ENCODE data around the gene PPP1R1A.

The PPP1R1A gene

DNA sequence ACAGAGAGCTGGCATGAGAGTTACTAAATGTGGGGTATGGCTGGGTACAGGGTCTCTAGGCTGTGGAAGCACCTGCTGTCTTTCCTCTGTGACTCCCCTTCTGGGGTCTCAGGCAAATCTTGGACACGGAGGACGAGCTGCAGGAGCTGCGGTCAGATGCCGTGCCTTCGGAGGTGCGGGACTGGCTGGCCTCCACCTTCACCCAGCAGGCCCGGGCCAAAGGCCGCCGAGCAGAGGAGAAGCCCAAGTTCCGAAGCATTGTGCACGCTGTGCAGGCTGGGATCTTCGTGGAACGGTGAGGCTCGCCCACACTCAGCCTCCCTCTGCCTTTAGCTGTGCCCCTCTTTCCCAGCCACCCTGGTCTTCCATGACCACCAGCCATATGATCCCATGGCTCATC is 19.4 kb downstream of the PPP1R1A start:
- TF ChIP-seq, protein P1, sequence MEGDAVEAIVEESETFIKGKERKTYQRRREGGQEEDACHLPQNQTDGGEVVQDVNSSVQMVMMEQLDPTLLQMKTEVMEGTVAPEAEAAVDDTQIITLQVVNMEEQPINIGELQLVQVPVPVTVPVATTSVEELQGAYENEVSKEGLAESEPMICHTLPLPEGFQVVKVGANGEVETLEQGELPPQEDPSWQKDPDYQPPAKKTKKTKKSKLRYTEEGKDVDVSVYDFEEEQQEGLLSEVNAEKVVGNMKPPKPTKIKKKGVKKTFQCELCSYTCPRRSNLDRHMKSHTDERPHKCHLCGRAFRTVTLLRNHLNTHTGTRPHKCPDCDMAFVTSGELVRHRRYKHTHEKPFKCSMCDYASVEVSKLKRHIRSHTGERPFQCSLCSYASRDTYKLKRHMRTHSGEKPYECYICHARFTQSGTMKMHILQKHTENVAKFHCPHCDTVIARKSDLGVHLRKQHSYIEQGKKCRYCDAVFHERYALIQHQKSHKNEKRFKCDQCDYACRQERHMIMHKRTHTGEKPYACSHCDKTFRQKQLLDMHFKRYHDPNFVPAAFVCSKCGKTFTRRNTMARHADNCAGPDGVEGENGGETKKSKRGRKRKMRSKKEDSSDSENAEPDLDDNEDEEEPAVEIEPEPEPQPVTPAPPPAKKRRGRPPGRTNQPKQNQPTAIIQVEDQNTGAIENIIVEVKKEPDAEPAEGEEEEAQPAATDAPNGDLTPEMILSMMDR (IDR thresholded peaks at IDR 0.05; ENCODE audit: borderline replicate concordance, extremely low read depth, low read length, poor library complexity, severe bottlenecking), result no peak
- no peak for TF ChIP-seq EZH2 (IDR thresholded peaks at IDR 0.05; ENCODE audit: borderline replicate concordance, low read depth, low read length, severe bottlenecking)
- Histone ChIP-seq H3K79me2 (ENCODE audit: insufficient read depth, low read length) (no peaks in the 10 kb centered on the region), H3K9me3 (ENCODE audit: insufficient read depth, low read length, severe bottlenecking) (no peaks in the 10 kb centered on the region), H3K9ac (ENCODE audit: low read depth, low read length) (no peak overlapping the region), H3K4me3 (ENCODE audit: low read depth in 1 of 2, low read length in 2 of 2) (no peak overlapping the region), H3K27ac (ENCODE audit: low read length) (no peak overlapping the region), H3K4me1 (ENCODE audit: insufficient read depth, low read length) (no peaks in the 10 kb centered on the region), H3K4me2 (ENCODE audit: insufficient read depth, low read length) (no peak overlapping the region), H3K27me3 (ENCODE audit: insufficient read depth, low read length, poor library complexity) (no peaks in the 10 kb centered on the region), H4K20me1 (ENCODE audit: insufficient read depth, low read length) (no peaks in the 10 kb centered on the region), H2AFZ (ENCODE audit: low read depth, low read length) (no peak overlapping the region), H3K36me3 (ENCODE audit: insufficient read depth, low read length) (peaks cover 24% of the 10 kb centered on the region)
- DNase-seq (no peak), ATAC-seq (ENCODE audit: insufficient read depth, low read depth) (no peak)

DNA sequence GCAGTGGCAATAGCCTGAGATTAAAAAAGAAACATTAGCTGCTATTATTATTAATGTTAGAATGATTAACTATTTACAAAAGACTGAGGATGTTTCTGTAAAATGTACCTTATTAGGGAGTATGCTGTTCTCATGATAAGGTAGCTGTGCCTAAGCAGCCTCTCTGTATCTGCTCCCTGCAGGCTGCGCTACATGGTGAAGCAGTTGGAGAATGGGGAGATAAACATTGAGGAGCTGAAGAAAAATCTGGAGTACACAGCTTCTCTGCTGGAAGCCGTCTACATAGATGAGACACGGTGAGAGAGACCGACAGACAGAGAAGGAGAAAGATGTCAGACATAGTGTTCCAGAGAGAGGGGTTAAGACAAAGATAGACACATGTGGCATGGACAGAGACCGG is 21.7 kb downstream of the PPP1R1A start:
- no peaks in the 10 kb centered on the region for H3K9me3 ChIP-seq (ENCODE audit: insufficient read depth, low read length, severe bottlenecking)
- H3K36me3 ChIP-seq (ENCODE audit: insufficient read depth, low read length), result peaks cover 10% of the 10 kb centered on the region; the same call in 1 of the 2 replicates
- no peaks in the 10 kb centered on the region for H3K79me2 ChIP-seq (ENCODE audit: insufficient read depth, low read length)
- H3K9ac ChIP-seq (ENCODE audit: low read depth, low read length), result no peak overlapping the region
- H3K4me2 ChIP-seq (ENCODE audit: insufficient read depth, low read length), result no peak overlapping the region
- H2AFZ ChIP-seq (ENCODE audit: low read depth, low read length), result no peak overlapping the region
- H3K4me1 ChIP-seq (ENCODE audit: insufficient read depth, low read length), result no peaks in the 10 kb centered on the region
- no peak for TF ChIP-seq EZH2 (IDR thresholded peaks at IDR 0.05; ENCODE audit: borderline replicate concordance, low read depth, low read length, severe bottlenecking)
- TF ChIP-seq, protein P1 (IDR thresholded peaks at IDR 0.05; ENCODE audit: borderline replicate concordance, extremely low read depth, low read length, poor library complexity, severe bottlenecking), result no peak
- no peak overlapping the region for H3K4me3 ChIP-seq (ENCODE audit: low read depth in 1 of 2, low read length in 2 of 2)
- H4K20me1 ChIP-seq (ENCODE audit: insufficient read depth, low read length), result no peaks in the 10 kb centered on the region
- ATAC-seq (ENCODE audit: insufficient read depth, low read depth) (no peak), DNase-seq (no peak)
- no peak overlapping the region for H3K27ac ChIP-seq (ENCODE audit: low read length)
- H3K27me3 ChIP-seq (ENCODE audit: insufficient read depth, low read length, poor library complexity), result no peaks in the 10 kb centered on the region

DNA sequence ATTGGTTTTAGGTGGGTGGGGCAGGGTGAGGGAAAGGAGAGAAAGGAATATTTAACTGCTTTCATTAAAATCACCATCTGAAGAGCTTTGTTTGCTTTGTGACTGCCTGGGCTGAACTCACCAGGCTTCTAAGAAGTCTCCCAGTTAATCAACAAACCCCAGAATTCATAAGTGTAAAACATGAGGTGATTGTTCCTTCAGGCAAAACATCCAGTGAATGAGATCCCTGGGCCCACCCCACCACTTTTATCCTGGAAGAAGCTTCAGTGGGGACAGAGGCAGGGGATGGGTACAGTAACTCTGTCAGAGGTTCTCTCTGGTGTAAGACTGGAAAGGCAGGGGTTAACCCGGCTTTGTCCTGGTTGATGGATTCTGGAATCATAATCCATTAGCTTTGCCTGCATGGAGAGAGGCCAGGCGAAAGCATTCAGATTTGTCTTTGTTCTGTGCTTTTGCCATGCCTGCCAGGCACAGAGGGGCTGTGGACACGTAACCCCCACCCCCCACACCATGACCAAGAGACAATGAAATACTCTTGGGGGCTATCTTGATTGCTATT is 22.4 kb downstream of the PPP1R1A start:
- TF ChIP-seq, protein P1 (IDR thresholded peaks at IDR 0.05; ENCODE audit: borderline replicate concordance, extremely low read depth, low read length, poor library complexity, severe bottlenecking), result no peak
- TF ChIP-seq EZH2 (IDR thresholded peaks at IDR 0.05; ENCODE audit: borderline replicate concordance, low read depth, low read length, severe bottlenecking), result no peak
- H3K27me3 ChIP-seq (ENCODE audit: insufficient read depth, low read length, poor library complexity), result no peaks in the 10 kb centered on the region
- no peak overlapping the region for H3K27ac ChIP-seq (ENCODE audit: low read length)
- no peaks in the 10 kb centered on the region for H3K4me1 ChIP-seq (ENCODE audit: insufficient read depth, low read length)
- DNase-seq, result no peak
- no peak overlapping the region for H3K9ac ChIP-seq (ENCODE audit: low read depth, low read length)
- no peak overlapping the region for H3K4me3 ChIP-seq (ENCODE audit: low read depth in 1 of 2, low read length in 2 of 2)
- no peaks in the 10 kb centered on the region for H4K20me1 ChIP-seq (ENCODE audit: insufficient read depth, low read length)
- no peaks in the 10 kb centered on the region for H3K79me2 ChIP-seq (ENCODE audit: insufficient read depth, low read length)
- no peaks in the 10 kb centered on the region for H3K9me3 ChIP-seq (ENCODE audit: insufficient read depth, low read length, severe bottlenecking)
- peaks cover 10% of the 10 kb centered on the region; the same call in 1 of the 2 replicates for H3K36me3 ChIP-seq (ENCODE audit: insufficient read depth, low read length)
- no peak for ATAC-seq (ENCODE audit: insufficient read depth, low read depth)
- no peak overlapping the region for H3K4me2 ChIP-seq (ENCODE audit: insufficient read depth, low read length)
- no peak overlapping the region for H2AFZ ChIP-seq (ENCODE audit: low read depth, low read length)

All from DND-41 (cell line).